Mesothelial cell of epicardium (in vitro differentiated cells): ENCODE measurements around the gene SH2D4B. TPM values are rescaled to one million over a fixed set of nuclear protein-coding genes. Genes with fewer than 3 reads are reported as not detected.

Source experiments
- DNase-seq, 2 experiments: peaks; one replicate each; pipeline ENCODE4 v3.0.0; 2021; ENCODE audit warnings: low spot score in 2 of 2; ENCODE audit not compliant: unreplicated experiment in 2 of 2
- H3K27ac Mint-ChIP-seq: 2 replicates; pipeline ENCODE4 v1.8.0; 2021; ENCODE audit warnings: mixed read lengths
- H3K27me3 Mint-ChIP-seq: 2 replicates; pipeline ENCODE4 v1.8.0; 2021; ENCODE audit warnings: low read depth, mixed read lengths
- H3K36me3 Mint-ChIP-seq: 2 replicates; pipeline ENCODE4 v1.8.0; 2021; ENCODE audit warnings: mixed read lengths
- H3K4me1 Mint-ChIP-seq: 2 replicates; pipeline ENCODE4 v1.8.0; 2021; ENCODE audit warnings: mixed read lengths
- H3K4me3 Mint-ChIP-seq: 2 replicates; pipeline ENCODE4 v1.8.0; 2021; ENCODE audit warnings: mild to moderate bottlenecking, moderate library complexity, mixed read lengths
- H3K9me3 Mint-ChIP-seq: 2 replicates; pipeline ENCODE4 v1.8.0; 2021; ENCODE audit warnings: mixed read lengths
- CTCF ChIP-seq: fragments of 200-600 bp; sonication (generic); IDR thresholded peaks from one replicate; pipeline ENCODE4 v1.5.0; 2021; ENCODE audit warnings: antibody characterized with exemption; ENCODE audit not compliant: unreplicated experiment
- total RNA-seq: library from RNA; stranded (reverse); gene quantifications from 3 replicates; pipeline ENCODE4 v1.2.1, GENCODE V29; 2021

The SH2D4B gene
- total RNA-seq, 1 donor from 2014 or later, result 0.27 TPM

GRCh38 chr10:80524190-80524909, 13.4 kb upstream of the SH2D4B start:
- Mint-ChIP-seq H3K27me3 (no peaks in the 10 kb centered on the region), H3K4me3 (no peak overlapping the region), H3K27ac (no peak overlapping the region), H3K36me3 (peaks cover 8% of the 10 kb centered on the region), H3K9me3 (no peaks in the 10 kb centered on the region), H3K4me1 (peaks cover 9% of the 10 kb centered on the region)
- no peak for TF ChIP-seq CTCF
- DNase-seq, result no peak

GRCh38 chr10:80526218-80526617, 11.5 kb upstream of the SH2D4B start:
- Mint-ChIP-seq H3K27me3 (no peaks in the 10 kb centered on the region), H3K4me3 (no peak overlapping the region), H3K36me3 (no peaks in the 10 kb centered on the region), H3K4me1 (peaks cover 9% of the 10 kb centered on the region), H3K27ac (no peak overlapping the region), H3K9me3 (no peaks in the 10 kb centered on the region)
- DNase-seq, result no peak
- no peak for TF ChIP-seq CTCF

- H3K27me3 Mint-ChIP-seq, result no peaks in the 10 kb centered on the region
- no peak overlapping the region for H3K27ac Mint-ChIP-seq
- H3K36me3 Mint-ChIP-seq, result no peaks in the 10 kb centered on the region
- H3K4me3 Mint-ChIP-seq, result no peak overlapping the region
- peaks cover 9% of the 10 kb centered on the region for H3K4me1 Mint-ChIP-seq
- H3K9me3 Mint-ChIP-seq, result no peaks in the 10 kb centered on the region
- no peak for DNase-seq
- no peak for TF ChIP-seq CTCF
These were observed 11.0 kb upstream of the SH2D4B start for GRCh38 chr10:80526742-80527141.

- H3K27me3 Mint-ChIP-seq, result no peaks in the 10 kb centered on the region
- no peak for DNase-seq
- H3K27ac Mint-ChIP-seq, result no peak overlapping the region
- H3K4me3 Mint-ChIP-seq, result no peak overlapping the region
- no peaks in the 10 kb centered on the region for H3K9me3 Mint-ChIP-seq
- H3K4me1 Mint-ChIP-seq, result peaks cover 9% of the 10 kb centered on the region
- peaks cover 4% of the 10 kb centered on the region for H3K36me3 Mint-ChIP-seq
- TF ChIP-seq CTCF, result no peak
These were observed 9.5 kb upstream of the SH2D4B start for GRCh38 chr10:80528185-80528700.

GRCh38 chr10:80528901-80529300, 8.8 kb upstream of the SH2D4B start:
- peaks cover 4% of the 10 kb centered on the region for H3K36me3 Mint-ChIP-seq
- H3K4me3 Mint-ChIP-seq, result no peak overlapping the region
- no peak for TF ChIP-seq CTCF
- no peak for DNase-seq
- H3K27ac Mint-ChIP-seq, result no peak overlapping the region
- H3K4me1 Mint-ChIP-seq, result peaks cover 9% of the 10 kb centered on the region
- no peaks in the 10 kb centered on the region for H3K9me3 Mint-ChIP-seq
- no peaks in the 10 kb centered on the region for H3K27me3 Mint-ChIP-seq

- H3K9me3 Mint-ChIP-seq, result no peaks in the 10 kb centered on the region
These were observed 8.1 kb upstream of the SH2D4B start for GRCh38 chr10:80529604-80530003.

More at GRCh38 chr10:80529604-80530003, 8.1 kb upstream of the SH2D4B start:
- no peaks in the 10 kb centered on the region for H3K27me3 Mint-ChIP-seq
- peaks cover 9% of the 10 kb centered on the region for H3K4me1 Mint-ChIP-seq
- peaks cover 4% of the 10 kb centered on the region for H3K36me3 Mint-ChIP-seq
- no peak overlapping the region for H3K27ac Mint-ChIP-seq
- H3K4me3 Mint-ChIP-seq, result no peak overlapping the region
- no peak for DNase-seq
- no peak for TF ChIP-seq CTCF
